Measurements from ENCODE around the gene VENTX.

DNA sequence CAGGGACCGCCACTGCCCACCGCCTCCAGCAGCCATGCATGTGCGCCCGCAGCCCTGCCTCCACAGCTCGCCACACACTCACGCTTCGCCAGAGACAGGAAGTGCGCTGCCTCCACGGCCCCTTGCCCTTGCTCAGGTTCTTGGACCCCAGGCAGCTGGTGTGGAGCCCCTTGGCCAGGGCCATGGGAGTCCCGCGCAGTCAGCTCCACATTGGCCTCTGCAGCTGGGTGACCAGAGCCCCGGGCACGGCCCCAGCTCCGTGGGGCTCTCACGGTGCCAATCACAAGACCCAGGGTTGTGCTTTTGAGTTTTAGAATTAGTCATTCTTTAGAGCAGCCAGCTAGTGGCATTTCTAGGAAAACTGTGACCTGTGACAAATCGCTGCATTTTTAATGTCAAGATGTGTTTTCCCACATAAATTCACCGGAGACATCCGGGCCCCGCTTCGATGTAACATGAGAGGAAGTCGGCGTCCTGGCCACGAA is 11.9 kb upstream of the VENTX start:
- TF ChIP-seq, protein P1, sequence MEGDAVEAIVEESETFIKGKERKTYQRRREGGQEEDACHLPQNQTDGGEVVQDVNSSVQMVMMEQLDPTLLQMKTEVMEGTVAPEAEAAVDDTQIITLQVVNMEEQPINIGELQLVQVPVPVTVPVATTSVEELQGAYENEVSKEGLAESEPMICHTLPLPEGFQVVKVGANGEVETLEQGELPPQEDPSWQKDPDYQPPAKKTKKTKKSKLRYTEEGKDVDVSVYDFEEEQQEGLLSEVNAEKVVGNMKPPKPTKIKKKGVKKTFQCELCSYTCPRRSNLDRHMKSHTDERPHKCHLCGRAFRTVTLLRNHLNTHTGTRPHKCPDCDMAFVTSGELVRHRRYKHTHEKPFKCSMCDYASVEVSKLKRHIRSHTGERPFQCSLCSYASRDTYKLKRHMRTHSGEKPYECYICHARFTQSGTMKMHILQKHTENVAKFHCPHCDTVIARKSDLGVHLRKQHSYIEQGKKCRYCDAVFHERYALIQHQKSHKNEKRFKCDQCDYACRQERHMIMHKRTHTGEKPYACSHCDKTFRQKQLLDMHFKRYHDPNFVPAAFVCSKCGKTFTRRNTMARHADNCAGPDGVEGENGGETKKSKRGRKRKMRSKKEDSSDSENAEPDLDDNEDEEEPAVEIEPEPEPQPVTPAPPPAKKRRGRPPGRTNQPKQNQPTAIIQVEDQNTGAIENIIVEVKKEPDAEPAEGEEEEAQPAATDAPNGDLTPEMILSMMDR (IDR thresholded peaks at IDR 0.05), result no peak
- no peak for TF ChIP-seq POLR2A (IDR thresholded peaks at IDR 0.05)
